Measurements from ENCODE around the gene CLDND2. TPM values are rescaled to one million over a fixed set of nuclear protein-coding genes. Genes with fewer than 3 reads are reported as not detected.

CLDND2 gene
- total RNA-seq, 1 experiment from 2014 or later, result 1.8 TPM

DNA sequence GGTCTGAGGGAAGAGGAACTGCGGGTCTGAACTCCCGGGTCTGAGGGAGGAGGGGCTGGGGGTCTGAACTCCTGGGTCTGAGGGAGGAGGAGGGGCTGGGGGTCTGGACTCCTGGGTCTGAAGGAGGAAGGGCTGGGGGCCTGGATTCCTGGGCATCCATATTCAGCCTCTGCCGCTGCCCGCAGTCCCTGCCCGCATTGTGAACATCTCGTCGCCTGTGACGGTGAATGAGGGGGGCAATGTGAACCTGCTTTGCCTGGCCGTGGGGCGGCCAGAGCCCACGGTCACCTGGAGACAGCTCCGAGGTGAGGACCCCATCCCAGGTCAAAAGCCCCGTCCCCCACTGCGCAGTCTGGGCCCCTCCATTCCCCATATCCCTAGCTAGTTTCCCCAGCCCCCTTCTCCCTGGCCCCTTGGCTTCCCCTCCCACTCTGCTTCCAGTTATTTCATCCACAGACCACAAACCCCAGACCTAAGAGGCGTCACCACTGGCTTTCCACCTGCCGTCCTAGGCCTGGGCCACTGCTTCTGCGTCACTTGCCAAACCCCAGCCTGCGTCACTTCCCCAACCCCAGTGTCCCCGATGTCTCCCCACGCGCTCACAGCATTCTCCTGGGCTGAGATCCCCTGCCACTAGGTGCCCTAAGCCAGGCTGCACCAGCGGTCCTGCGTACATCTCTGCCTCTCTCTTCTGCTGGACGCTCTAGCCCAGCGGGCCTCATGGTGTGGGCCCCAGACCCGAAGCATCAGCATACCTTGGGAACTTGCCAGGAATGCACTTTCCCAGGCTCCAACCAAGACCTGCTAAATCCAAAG, 43.4 kb downstream of the CLDND2 start:
- H3K27ac ChIP-seq (ENCODE audit: low read depth, low read length), result no peak overlapping the region
- intact Hi-C loops (cut with micrococcal nuclease), result no loop called here
- no peak overlapping the region for H3K4me2 ChIP-seq (ENCODE audit: low read length)
- H3K9ac ChIP-seq (ENCODE audit: low read length), result no peak overlapping the region
- H3K9me2 ChIP-seq (ENCODE audit: insufficient read depth), result no peaks in the 10 kb centered on the region
- H3K79me2 ChIP-seq (ENCODE audit: insufficient read depth, low read length), result no peaks in the 10 kb centered on the region
- no peaks in the 10 kb centered on the region for H4K20me1 ChIP-seq (ENCODE audit: insufficient read depth)
- BruUV-seq (replicated peaks), result no TSS peak
- ChIA-PET POLR2A (no interaction called here), RAD21 (ENCODE audit: low non-redundant PET in 1 of 2, low total read pairs in 2 of 2, uncharacterized antibody in 2 of 2, unreplicated experiment in 2 of 2) (no interaction called here), CTCF (interaction anchor here (1.5 kb wide), 1 partner anchor 14 kb away, joined by 10 read pairs; no protein-coding TSS in a partner anchor)
- H3K4me3 ChIP-seq (replicated peaks in 1 of 2; ENCODE audit: low read depth in 1 of 2, low read length in 2 of 2), result no peak overlapping the region
- no peak for ATAC-seq
- no peaks in the 10 kb centered on the region for H3K9me3 ChIP-seq (ENCODE audit: control insufficient read depth in 1 of 2, insufficient read depth in 1 of 2, low read depth in 1 of 2, low read length in 2 of 2)
- peaks cover 8% of the 10 kb centered on the region; the same call in 1 of the 2 replicates for H3K27me3 ChIP-seq (ENCODE audit: insufficient read depth, low read length)
- no peaks in the 10 kb centered on the region for H3K36me3 ChIP-seq (ENCODE audit: control insufficient read depth in 1 of 2, insufficient read depth in 2 of 2, low read length in 2 of 2)
- peaks cover 2 to 10% of the 10 kb centered on the region in 2 experiments; a peak in 2 of 4 replicates for H3K4me1 ChIP-seq (ENCODE audit: control insufficient read depth in 1 of 2, insufficient read depth in 2 of 2, low read length in 2 of 2)
- no peak for TF ChIP-seq ELF1 (IDR thresholded peaks at IDR 0.05; ENCODE audit: borderline replicate concordance, low read depth)
- TF ChIP-seq, protein P1, sequence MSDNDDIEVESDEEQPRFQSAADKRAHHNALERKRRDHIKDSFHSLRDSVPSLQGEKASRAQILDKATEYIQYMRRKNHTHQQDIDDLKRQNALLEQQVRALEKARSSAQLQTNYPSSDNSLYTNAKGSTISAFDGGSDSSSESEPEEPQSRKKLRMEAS (IDR thresholded peaks at IDR 0.05), result no peak
- TF ChIP-seq CEBPB (IDR thresholded peaks at IDR 0.05; ENCODE audit: low read depth), result no peak
- no peak for TF ChIP-seq TCF7L2 (IDR thresholded peaks at IDR 0.05; ENCODE audit: borderline replicate concordance, extremely low read depth, insufficient read depth, insufficient read length)
- no peak for TF ChIP-seq POLR2A (IDR thresholded peaks at IDR 0.05; ENCODE audit: borderline replicate concordance, extremely low read depth, insufficient read depth, insufficient read length)
- TF ChIP-seq POLR2AphosphoS5 (IDR thresholded peaks at IDR 0.05; ENCODE audit: low read depth, low read length), result no peak
- TF ChIP-seq SRF (IDR thresholded peaks at IDR 0.05; ENCODE audit: low read depth), result no peak
- TF ChIP-seq EZH2 (IDR thresholded peaks at IDR 0.05), result no peak
- no peak overlapping the region for H2AFZ ChIP-seq (ENCODE audit: low read depth, low read length, poor library complexity, severe bottlenecking)
- DNase-seq (ENCODE audit: low read depth, low spot score), result no peak

DNA sequence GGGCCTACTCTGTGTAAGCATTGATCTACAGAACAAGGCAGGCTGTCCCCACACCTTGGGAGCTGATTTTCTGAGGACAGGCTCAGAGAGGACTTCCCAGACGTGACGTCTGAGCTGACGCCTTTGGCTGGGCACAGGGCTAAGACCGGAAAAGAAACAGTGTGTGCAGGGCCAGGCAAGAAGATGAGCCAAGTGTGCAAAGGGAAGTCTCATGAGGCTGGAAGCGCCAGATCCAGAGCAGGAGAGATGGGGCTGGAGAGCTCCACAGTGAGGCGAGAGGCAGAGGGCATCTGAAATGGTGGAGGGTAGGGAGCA, 44.7 kb downstream of the CLDND2 start:
- Histone ChIP-seq H2AFZ (ENCODE audit: low read depth, low read length, poor library complexity, severe bottlenecking) (no peak overlapping the region), H3K4me3 (replicated peaks in 1 of 2; ENCODE audit: low read depth in 1 of 2, low read length in 2 of 2) (no peak overlapping the region), H3K4me2 (ENCODE audit: low read length) (no peak overlapping the region), H4K20me1 (ENCODE audit: insufficient read depth) (no peaks in the 10 kb centered on the region), H3K27ac (ENCODE audit: low read depth, low read length) (no peak overlapping the region), H3K27me3 (ENCODE audit: insufficient read depth, low read length) (peaks cover 8% of the 10 kb centered on the region; the same call in 1 of the 2 replicates), H3K9ac (ENCODE audit: low read length) (no peak overlapping the region), H3K36me3 (ENCODE audit: control insufficient read depth in 1 of 2, insufficient read depth in 2 of 2, low read length in 2 of 2) (no peaks in the 10 kb centered on the region), H3K79me2 (ENCODE audit: insufficient read depth, low read length) (no peaks in the 10 kb centered on the region), H3K9me3 (ENCODE audit: control insufficient read depth in 1 of 2, insufficient read depth in 1 of 2, low read depth in 1 of 2, low read length in 2 of 2) (no peaks in the 10 kb centered on the region), H3K4me1 (ENCODE audit: control insufficient read depth in 1 of 2, insufficient read depth in 2 of 2, low read length in 2 of 2) (peaks cover 2 to 10% of the 10 kb centered on the region in 2 experiments; a peak in 2 of 4 replicates), H3K9me2 (ENCODE audit: insufficient read depth) (no peaks in the 10 kb centered on the region)
- RAD21 ChIA-PET (ENCODE audit: low non-redundant PET in 1 of 2, low total read pairs in 2 of 2, uncharacterized antibody in 2 of 2, unreplicated experiment in 2 of 2), result no interaction called here
- POLR2A ChIA-PET, result no interaction called here
- no peak for DNase-seq (ENCODE audit: low read depth, low spot score)
- ATAC-seq, result no peak
- no peak for TF ChIP-seq EGR1 (IDR thresholded peaks at IDR 0.05; ENCODE audit: low read depth)
- no peak for TF ChIP-seq POLR2AphosphoS5 (IDR thresholded peaks at IDR 0.05; ENCODE audit: low read depth, low read length)
- TF ChIP-seq, protein P2, sequence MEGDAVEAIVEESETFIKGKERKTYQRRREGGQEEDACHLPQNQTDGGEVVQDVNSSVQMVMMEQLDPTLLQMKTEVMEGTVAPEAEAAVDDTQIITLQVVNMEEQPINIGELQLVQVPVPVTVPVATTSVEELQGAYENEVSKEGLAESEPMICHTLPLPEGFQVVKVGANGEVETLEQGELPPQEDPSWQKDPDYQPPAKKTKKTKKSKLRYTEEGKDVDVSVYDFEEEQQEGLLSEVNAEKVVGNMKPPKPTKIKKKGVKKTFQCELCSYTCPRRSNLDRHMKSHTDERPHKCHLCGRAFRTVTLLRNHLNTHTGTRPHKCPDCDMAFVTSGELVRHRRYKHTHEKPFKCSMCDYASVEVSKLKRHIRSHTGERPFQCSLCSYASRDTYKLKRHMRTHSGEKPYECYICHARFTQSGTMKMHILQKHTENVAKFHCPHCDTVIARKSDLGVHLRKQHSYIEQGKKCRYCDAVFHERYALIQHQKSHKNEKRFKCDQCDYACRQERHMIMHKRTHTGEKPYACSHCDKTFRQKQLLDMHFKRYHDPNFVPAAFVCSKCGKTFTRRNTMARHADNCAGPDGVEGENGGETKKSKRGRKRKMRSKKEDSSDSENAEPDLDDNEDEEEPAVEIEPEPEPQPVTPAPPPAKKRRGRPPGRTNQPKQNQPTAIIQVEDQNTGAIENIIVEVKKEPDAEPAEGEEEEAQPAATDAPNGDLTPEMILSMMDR (IDR thresholded peaks at IDR 0.05 in 2 of 3, conservative IDR thresholded peaks at IDR 0.05 in 1 of 3; ENCODE audit: borderline replicate concordance in 1 of 3, insufficient read depth in 1 of 3, low read depth in 2 of 3, low read length in 2 of 3), result no peak
- TF ChIP-seq REST (IDR thresholded peaks at IDR 0.05; ENCODE audit: low read depth), result no peak
- intact Hi-C loops (cut with micrococcal nuclease), result no loop called here
- CTCF ChIA-PET, result interaction anchor here (1.5 kb wide), 1 partner anchor 15 kb away, joined by 10 read pairs; no protein-coding TSS in a partner anchor
- no TSS peak for BruUV-seq (replicated peaks)
